ENCODE measurements around the gene LTBP3.

The LTBP3 gene

DNA sequence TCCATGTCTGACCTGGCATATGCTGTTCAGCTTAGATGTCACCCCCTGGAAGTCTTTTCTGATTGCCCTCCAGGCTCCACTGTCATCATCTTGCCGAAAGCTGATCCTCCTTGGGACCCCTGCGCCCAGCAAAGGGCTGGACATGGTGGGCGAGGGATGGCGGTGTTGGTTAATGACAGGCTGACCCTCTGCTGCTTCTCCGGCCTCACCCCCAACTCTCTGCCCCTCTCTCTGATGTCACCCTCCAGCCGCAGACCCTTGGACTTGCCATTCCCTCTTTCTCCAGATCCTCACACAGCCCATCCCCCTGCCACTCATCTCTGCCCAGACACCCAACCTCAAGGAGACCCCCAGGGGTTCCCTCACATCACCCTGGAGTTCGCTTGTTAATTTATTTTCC is 20.0 kb upstream of the LTBP3 start:
- H3K4me3 ChIP-seq (ENCODE audit: low read depth, low read length) = no peak overlapping the region
- ChIA-PET POLR2A (interaction anchor here (0.5 to 2.8 kb wide), 3 partner anchors 9 to 61 kb away, joined by 3 to 18 read pairs (median 4); partner anchors contain the start of gene KCNK7), CTCF (interaction anchor here (3.9 to 5.3 kb wide), 3 partner anchors 8 to 37 kb away, joined by 34 to 60 read pairs (median 46); partner anchors contain the start of gene KCNK7)
- no peak for DNase-seq (ENCODE audit: low read depth, low spot score)
- TF ChIP-seq, protein P1, sequence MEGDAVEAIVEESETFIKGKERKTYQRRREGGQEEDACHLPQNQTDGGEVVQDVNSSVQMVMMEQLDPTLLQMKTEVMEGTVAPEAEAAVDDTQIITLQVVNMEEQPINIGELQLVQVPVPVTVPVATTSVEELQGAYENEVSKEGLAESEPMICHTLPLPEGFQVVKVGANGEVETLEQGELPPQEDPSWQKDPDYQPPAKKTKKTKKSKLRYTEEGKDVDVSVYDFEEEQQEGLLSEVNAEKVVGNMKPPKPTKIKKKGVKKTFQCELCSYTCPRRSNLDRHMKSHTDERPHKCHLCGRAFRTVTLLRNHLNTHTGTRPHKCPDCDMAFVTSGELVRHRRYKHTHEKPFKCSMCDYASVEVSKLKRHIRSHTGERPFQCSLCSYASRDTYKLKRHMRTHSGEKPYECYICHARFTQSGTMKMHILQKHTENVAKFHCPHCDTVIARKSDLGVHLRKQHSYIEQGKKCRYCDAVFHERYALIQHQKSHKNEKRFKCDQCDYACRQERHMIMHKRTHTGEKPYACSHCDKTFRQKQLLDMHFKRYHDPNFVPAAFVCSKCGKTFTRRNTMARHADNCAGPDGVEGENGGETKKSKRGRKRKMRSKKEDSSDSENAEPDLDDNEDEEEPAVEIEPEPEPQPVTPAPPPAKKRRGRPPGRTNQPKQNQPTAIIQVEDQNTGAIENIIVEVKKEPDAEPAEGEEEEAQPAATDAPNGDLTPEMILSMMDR (IDR thresholded peaks at IDR 0.05; ENCODE audit: insufficient read depth, low read length, missing control alignments) = no peak

DNA sequence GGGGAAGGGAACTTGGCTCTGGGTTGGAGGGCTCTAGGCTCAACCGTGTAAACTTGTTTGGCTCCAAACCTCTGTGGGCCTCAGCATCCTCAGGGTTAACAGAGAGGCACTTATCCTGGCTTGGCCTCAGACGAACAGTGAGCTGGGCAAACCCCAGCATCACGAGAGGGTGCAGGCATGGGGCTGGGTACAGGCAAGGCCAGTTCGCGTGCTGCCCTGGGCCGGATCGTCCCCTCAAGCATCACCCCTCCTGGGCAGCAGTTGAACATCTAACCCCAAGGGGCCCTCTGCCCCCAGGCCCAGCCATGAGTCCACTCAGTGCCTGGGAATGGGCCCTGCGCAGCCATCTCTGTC is 19.6 kb upstream of the LTBP3 start:
- TF ChIP-seq, protein P1 (IDR thresholded peaks at IDR 0.05; ENCODE audit: insufficient read depth, low read length, missing control alignments) = no peak
- peak overlapping the region; percentile 68; the same call in 1 of the 2 replicates for H3K4me3 ChIP-seq (ENCODE audit: low read depth, low read length)
- CTCF ChIA-PET = interaction anchor here (0.9 to 5.3 kb wide), 5 partner anchors 9 to 56 kb away, joined by 3 to 60 read pairs (median 34); partner anchors contain the start of gene KCNK7
- POLR2A ChIA-PET = interaction anchor here (0.9 to 2.8 kb wide), 3 partner anchors 9 to 100 kb away, joined by 3 to 18 read pairs (median 10); no protein-coding TSS in a partner anchor
- no peak for DNase-seq (ENCODE audit: low read depth, low spot score)

DNA sequence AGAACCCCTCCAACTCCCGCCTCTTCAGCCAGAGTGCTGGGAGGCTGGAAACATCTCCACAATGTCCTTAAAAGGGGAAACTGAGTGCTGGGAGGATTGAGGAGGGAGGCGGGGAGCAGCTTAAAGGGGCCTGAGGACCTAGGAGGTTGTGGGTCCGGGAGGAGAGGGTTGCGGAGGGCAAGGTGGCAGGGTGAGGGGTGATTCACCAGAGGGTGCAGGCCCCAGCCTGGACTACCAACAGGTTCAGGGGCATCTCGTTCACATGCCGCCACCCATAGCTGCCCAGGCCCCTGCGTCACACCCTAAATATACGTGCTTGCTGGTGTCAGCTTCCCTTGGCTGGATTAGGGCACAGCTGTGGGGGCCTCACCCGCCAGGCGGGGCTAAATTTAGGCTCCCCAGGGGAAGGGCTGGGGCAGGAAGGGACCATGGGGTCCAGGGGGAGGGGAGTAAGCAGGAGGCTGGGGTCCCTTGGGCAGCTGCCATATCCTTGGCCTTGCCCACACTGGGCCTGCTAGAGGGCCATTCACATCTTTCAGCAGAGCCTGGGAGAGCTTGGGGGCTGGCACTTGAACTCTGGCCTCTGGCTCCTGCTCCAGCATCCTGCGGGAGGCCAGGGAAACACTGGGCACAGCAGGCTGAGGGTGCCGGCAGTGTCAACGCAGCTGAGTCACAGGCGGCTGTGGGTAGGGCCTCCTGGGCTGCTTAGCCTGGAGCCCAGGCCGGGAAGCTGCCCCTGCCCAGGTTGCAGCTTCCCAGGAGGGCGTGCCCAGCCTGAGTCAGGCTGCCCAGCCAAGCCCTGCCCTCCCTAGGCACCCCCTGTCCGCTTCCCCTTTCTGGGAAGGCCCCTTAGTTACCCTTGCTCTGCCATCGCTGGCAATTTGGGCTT is 19.0 kb upstream of the LTBP3 start:
- TF ChIP-seq, protein P1 (IDR thresholded peaks at IDR 0.05; ENCODE audit: insufficient read depth, low read length, missing control alignments) = no peak
- DNase-seq (ENCODE audit: low read depth, low spot score) = no peak
- peak overlapping the region; percentile 68 for H3K4me3 ChIP-seq (ENCODE audit: low read depth, low read length)
- ChIA-PET POLR2A (interaction anchor here (0.7 to 2.8 kb wide), 6 partner anchors 10 to 154 kb away, joined by 3 to 18 read pairs (median 5); partner anchors contain the start of genes NEAT1 and SIPA1), CTCF (interaction anchor here (0.9 to 5.3 kb wide), 9 partner anchors 9 to 56 kb away, joined by 3 to 60 read pairs (median 5); partner anchors contain the start of gene KCNK7)

DNA sequence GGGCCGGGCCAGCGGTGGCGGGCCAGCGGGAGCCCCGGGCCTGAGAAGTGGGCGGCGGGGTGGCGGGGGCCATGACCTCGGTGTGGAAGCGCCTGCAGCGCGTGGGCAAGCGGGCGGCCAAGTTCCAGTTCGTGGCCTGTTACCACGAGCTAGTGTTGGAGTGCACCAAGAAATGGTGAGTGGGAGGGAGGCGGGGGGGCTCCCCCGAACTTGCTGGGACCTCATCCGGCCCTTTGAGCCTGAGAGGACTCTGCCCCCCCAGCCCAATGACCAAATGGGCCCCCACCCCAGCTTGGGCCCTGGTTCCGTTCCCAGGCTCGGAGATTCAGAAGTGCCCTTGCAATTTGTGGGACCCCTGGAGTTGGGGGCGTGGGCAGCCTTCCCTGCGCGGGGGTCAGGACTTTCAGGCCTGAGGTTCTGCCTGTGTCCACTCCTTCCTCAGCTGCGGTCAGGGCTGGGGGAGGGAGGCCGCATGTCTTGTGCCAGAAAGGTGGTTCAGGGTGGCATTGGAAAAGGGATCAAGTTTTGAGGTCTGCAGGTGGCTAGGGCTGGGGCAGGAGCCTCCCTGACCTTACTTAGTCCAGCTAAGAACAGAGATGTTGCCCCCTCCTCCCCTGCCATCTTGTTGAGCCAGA is 18.2 kb upstream of the LTBP3 start:
- no peak for DNase-seq (ENCODE audit: low read depth, low spot score)
- TF ChIP-seq, protein P1 (IDR thresholded peaks at IDR 0.05; ENCODE audit: insufficient read depth, low read length, missing control alignments) = no peak
- ChIA-PET POLR2A (interaction anchor here (0.7 to 2.8 kb wide), 7 partner anchors 11 to 153 kb away, joined by 3 to 18 read pairs (median 4); partner anchors contain the start of genes NEAT1 and SIPA1), CTCF (interaction anchor here (1.0 to 5.3 kb wide), 7 partner anchors 10 to 46 kb away, joined by 3 to 60 read pairs (median 9); partner anchors contain the start of gene KCNK7)
- peak overlapping the region; percentile 68 for H3K4me3 ChIP-seq (ENCODE audit: low read depth, low read length)

DNA sequence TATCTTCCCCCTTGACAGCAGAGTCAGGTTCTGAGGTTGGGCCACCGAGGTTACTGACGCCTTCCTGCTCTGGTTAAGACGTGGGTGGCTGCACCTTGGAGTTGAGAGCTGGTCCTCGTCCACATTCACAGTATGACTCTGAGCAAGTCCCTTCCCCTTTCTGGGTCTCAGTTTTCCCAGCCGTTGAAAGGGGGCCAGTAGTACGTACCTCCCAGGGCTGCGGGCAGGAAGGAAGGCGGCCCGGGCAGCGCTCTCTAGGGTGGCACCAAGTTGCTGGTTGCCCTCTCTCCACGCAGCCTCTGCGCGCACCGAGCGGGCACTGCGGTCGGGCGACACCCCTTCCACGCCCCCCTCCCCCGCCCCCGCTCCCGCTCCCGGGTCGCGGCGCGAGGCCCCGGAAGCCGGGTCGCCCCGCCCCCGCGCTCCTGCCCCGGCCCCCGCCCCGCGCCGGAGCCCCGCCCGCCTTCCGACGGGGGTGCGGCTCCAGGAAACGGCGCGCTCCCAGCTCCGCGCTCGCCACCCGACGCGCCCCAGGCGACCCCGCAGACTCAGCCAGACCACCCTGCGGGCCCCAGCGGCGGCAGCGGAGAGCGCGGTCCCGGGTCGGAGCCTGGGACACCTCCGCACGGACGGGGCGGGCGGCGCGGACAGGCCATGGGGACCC is 17.5 kb upstream of the LTBP3 start, which contains the start of gene EHBP1L1:
Gene EHBP1L1, plus strand, starts transcription at position 486 of the 664 bp plus-strand sequence. CDS start 250 bp downstream, outside the sequence.
- no peak for DNase-seq (ENCODE audit: low read depth, low spot score)
- TF ChIP-seq, protein P1 (IDR thresholded peaks at IDR 0.05; ENCODE audit: insufficient read depth, low read length, missing control alignments) = no peak
- peak within 1 kb of the TSS; percentile 68 for H3K4me3 ChIP-seq (ENCODE audit: low read depth, low read length)
- POLR2A ChIA-PET = interaction anchor here (0.6 to 2.8 kb wide), 7 partner anchors 11 to 153 kb away, joined by 3 to 18 read pairs (median 4); partner anchors contain the start of gene NEAT1
- CTCF ChIA-PET = interaction anchor here (1.0 to 5.3 kb wide), 6 partner anchors 11 to 34 kb away, joined by 3 to 60 read pairs (median 22); partner anchors contain the start of gene KCNK7
